ENCODE results near the gene GPR17.

The GPR17 gene

GRCh38 chr2:127628767-127629614 lies 17.0 kb upstream of the GPR17 start:
- in situ Hi-C loops (cut with HindIII; ENCODE audit: low sequenced_read_pairs) = no loop called here

GRCh38 chr2:127629637-127630036 lies 16.3 kb upstream of the GPR17 start:
- in situ Hi-C loops (cut with HindIII; ENCODE audit: low sequenced_read_pairs) = no loop called here

GRCh38 chr2:127630096-127630863 lies 15.7 kb upstream of the GPR17 start:
- in situ Hi-C loops (cut with HindIII; ENCODE audit: low sequenced_read_pairs) = no loop called here

DNA sequence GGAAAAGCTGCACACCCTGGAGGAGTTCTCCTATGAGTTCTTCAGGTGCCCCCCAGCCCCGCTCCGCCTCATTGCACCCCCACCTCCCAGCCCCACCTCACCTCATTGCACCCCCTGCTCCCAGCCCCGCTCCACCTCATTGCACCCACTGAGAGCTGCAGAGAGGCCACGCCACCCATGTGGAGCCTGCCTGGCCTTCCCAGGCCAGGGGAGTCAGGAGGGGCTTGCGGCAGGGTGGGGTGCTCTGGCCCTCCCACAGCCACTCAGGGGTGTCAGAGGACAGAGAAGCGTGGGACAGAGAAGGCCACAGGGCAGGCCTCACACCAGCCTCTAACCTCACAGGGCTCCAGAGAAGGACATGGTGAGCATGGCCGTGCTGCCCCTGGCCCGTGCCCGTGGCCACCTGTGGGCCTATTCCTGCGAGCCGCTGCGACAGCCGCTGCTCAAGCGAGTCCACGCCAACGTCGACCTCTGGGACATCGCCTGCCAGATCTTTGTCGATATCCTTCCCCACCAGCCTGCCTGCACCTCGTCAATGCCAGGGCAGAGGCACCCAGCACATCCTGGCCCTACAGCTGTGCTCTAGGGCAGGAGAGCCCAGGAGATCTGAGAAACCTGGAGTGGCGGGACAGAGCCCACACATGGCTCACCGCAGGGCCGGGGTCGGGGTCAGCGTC lies 15.0 kb upstream of the GPR17 start:
- in situ Hi-C loops (cut with HindIII; ENCODE audit: low sequenced_read_pairs) = no loop called here

- in situ Hi-C loops (cut with HindIII; ENCODE audit: low sequenced_read_pairs) = no loop called here
These were observed 14.4 kb upstream of the GPR17 start for GRCh38 chr2:127631541-127631996.

DNA sequence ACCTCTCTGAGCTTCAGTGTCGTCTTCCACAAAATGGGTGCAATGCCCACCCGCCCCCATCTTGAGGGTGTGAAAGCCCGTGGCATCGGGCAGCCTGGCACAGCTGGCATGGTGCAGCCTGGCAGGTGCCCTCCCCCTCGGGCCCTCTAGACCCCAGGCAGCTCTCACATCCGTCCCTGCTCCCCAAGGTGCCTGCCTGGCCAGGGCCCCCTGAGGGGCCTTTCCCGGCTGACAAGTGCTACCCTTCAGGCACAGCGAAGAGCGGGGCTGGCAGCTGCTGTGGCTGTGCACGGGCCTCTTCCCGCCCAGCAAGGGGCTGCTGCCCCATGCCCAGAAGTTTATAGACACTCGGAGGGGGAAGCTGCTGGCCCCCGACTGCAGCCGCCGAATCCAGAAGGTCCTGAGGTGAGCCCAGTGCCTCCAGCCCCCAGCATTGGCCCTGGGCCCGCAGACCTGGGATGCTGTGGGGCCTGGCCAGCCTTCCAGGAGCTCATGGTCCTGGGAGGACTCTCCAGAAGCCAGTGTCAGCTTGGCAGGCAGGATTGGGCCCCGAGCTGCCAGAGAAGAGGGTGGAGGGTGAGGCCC lies 13.9 kb upstream of the GPR17 start:
- in situ Hi-C loops (cut with HindIII; ENCODE audit: low sequenced_read_pairs) = no loop called here

DNA sequence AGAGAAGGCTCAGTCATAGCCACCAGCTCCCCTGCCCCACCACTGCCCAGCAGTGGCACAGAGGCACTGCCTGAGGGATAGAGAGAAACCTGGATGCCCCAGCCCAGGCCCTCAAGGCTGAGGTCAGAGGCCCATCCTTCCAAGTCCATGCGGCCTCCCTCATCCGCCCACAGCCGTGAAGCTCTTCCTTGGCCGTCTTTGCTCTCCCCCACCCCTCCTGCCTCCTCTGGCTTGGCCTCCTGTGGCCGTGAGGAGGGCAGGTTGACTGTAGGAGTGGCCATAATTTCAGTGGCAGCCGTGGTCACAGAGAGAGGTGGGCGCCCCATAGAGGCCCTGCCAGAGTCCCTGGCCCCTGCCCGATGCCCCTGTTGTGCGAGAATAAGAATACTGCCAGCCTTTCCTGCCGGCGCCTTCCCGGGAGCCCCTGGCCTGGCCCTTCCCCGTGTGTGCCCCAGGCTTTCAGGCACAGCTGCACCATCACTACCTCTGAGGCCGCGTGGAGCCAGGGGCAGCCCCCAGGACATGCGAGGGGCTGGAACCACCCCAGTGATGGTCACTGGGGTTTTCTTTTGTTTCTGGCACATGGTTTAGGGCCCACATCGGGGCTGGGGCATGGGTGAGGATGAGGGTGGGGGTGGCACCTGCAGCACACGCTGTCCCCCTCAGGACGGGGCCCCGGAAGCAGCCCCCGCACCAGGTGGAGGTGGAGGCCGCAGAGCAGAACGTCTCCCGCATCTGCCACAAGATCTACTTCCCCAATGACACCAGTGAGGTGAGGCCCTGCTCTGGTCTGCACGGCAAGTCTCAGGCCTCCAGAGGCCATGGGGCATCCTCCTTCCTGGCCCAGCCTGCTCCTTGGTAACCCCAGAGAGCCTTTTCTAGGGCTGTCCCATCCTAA lies 13.1 kb upstream of the GPR17 start:
- in situ Hi-C loops (cut with HindIII; ENCODE audit: low sequenced_read_pairs) = no loop called here

- in situ Hi-C loops (cut with HindIII; ENCODE audit: low sequenced_read_pairs) = no loop called here
These were observed 12.3 kb upstream of the GPR17 start for GRCh38 chr2:127633556-127634065.

DNA sequence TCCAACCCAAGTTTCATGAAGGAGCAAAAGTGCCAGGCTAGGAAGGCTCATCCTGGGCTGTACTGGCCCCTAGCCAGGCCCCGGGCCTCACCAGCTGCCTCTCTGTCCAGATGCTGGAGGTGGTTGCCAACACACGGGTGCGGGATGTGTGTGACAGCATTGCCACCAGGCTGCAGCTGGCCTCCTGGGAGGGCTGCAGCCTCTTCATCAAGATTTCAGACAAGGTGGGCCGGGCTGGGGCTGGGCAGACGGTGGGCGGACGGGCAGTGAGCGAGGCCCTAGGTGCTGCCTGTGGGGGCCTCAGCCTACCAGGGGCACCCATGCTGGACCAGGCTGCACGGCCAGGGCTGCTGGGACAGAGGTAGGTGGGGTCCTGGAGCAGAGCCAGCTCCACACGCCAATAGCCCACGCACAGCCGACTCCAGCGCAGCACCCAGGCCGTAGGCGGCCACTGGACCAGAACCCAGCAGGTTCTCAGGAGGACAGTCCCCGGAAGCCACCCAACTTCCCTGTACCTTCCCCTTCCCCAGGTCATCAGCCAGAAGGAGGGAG lies 11.8 kb upstream of the GPR17 start:
- in situ Hi-C loops (cut with HindIII; ENCODE audit: low sequenced_read_pairs) = no loop called here

- in situ Hi-C loops (cut with HindIII; ENCODE audit: low sequenced_read_pairs) = no loop called here
These were observed 11.2 kb upstream of the GPR17 start for GRCh38 chr2:127634626-127635379.

DNA sequence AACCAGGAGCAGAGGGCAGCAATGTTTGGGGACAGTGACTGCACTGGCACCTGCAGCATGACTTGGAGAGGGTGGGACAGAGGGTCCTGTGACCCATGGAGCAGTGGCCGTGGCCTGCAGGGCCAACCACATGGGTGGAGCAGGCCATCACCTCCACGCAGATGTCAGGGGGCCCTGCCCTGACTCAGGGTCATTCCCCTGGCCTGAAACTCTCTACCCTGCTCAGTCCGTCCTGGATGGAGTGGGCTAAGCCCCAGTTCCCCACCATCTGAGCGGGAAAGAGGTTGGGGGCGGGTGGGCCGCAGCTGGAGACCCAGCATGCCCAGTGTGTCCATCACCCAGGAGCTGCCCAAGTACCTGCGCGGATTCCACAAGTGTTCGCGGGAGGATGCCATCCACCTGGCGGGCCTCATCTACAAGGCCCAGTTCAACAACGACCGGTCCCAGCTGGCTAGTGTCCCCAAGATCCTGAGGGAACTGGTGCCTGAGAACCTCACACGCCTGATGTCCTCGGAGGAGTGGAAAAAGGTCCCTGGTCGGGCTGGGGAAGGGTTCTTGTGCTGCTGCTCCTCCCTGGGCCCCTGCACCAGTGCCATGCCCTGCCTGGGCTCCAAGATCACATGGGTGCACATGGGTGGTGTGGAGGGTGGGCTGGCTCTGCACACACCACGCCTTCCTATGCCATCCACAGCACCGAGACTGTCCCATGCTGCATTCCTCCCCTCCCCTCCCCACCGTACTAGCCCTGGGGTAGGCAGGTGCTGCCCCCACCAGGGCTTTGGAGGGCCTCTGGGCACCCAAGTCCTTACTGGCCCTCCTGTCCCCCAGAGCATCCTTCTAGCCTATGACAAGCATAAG lies 10.3 kb upstream of the GPR17 start:
- in situ Hi-C loops (cut with HindIII; ENCODE audit: low sequenced_read_pairs) = no loop called here

DNA sequence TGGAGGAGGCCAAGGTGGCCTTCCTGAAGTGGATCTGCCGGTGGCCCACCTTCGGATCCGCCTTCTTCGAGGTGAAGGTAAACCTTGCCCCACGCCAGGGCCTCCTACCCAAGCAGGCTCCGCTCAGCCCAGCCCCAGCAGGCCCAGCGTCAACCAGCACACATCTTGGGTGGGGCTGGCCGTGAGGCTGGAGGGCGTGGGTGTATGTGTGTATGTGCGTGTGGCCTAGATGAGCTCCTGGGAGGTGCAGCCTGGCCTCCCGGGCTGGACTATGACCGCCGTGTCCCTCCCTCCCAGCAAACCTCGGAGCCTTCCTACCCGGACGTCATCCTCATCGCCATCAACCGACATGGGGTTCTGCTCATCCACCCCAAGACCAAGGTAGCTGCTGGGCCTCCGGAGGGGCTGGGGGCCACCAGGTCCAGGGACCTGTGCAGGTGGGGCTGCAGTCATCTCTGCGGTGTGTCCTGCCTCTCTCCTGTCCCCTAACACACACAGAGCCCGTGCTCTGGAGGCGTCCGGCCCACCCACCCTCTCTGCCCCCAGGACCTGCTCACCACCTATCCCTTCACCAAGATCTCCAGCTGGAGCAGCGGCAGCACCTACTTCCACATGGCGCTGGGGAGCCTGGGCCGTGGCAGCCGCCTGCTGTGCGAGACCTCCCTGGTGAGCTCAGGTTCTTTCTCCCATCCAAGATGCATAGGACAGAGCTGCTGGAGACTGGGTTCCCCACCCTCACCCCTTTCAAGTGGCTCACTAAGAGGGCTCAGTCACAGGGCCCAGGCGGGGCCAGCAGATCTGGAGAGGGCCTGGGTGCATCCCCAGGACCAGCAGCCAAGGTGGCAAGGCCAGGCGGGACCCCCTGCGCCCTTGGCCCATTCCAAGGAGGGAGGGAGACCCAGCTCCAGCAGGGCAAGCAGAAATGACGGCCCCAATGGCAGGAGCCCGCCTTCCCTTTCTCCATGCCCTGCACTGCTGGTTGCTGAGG lies 9.4 kb upstream of the GPR17 start:
- in situ Hi-C loops (cut with HindIII; ENCODE audit: low sequenced_read_pairs) = no loop called here

DNA sequence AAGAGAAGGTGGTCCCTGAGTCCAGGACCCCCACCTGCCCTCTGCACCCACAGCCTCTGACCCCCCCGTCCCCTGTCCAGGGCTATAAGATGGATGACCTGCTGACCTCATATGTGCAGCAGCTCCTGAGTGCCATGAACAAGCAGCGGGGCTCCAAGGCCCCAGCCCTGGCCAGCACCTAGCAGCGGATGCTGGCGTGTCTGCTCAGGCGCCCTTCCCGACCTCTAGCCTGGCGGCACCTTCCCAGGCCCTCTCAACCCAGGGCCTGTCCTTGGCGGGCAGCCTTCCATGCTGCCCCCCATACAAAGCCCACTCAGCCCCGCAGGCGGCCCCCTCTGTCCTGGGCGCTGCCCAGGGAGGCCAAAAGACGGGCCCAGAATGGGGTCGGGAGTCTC lies 8.7 kb upstream of the GPR17 start:
- in situ Hi-C loops (cut with HindIII; ENCODE audit: low sequenced_read_pairs) = no loop called here

- in situ Hi-C loops (cut with HindIII; ENCODE audit: low sequenced_read_pairs) = no loop called here
These were observed 8.2 kb upstream of the GPR17 start for GRCh38 chr2:127637725-127638252.

DNA sequence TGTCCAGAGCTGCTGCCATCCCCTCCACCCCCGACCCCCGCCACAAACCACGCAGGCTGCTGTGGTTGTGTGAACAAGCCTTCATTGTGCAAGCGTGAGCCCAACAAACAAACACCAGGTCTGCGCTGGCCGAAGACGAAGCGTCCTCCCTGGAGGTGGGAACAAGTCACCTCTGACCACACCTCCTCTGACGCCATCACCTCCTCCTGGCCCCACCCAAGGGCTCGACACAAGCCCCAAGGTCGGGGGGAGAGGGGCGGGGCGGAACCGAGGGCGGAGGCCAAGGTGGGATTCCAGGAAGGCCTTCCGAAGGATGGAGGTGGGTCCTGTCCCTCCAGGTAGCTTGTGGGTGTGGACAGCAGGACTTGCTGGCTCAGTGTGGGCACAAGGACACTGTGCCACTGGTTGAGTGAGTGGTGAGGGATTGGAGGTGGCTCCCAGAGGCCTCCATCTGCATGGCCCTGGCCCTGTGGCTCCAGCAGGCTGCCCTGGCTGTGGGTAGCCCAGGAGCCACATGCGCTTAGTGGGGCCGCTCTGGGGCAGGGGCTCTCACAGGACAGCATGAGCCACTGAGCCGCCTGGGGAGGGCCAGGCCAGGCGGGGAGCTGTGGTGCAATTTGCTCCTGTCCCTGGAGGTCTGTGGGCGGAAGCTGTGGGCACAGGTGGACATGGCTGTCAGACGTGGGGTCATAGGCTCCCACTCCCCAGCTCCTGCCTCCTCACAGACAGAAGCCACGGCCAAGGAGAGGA lies 7.4 kb upstream of the GPR17 start:
- in situ Hi-C loops (cut with HindIII; ENCODE audit: low sequenced_read_pairs) = no loop called here

DNA sequence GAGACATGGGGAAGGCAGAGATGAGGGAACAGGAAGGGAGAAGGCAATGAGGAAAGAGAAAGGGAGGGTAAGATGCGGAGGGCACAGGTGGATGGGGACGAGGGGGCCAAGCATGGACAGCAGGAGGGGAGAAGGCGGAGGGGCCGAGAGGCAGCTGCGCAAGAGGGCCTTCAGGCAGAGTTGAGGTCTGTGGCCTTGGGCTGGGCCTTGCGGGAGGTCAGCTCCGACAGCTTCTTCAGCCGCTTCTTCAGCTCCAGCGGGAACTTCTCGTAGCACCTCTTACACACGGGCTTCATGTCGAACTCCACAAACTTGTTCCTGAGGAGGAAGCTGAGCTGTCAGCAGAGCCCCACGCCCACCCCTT lies 6.9 kb upstream of the GPR17 start:
- in situ Hi-C loops (cut with HindIII; ENCODE audit: low sequenced_read_pairs) = no loop called here
